Adrenal gland (tissue), 12 donors: ENCODE data around the gene PRKCA. TPM values are rescaled to one million over a fixed set of nuclear protein-coding genes. Genes with fewer than 3 reads are reported as not detected.

Source experiments
- DNase-seq, 7 donors: peaks; one replicate each; pipeline ENCODE4 v3.0.0-alpha.2; 2019 to 2020
- H3K27ac ChIP-seq, 5 donors: fragments of 200-600 bp; sonication (generic) in 4 of 5; 1 replicate in 3 of 5; 2 replicates in 2 of 5; pipeline versions ENCODE4 v1.5.1 to v1.8.0; 2016 to 2020; ENCODE audit warnings: mild to moderate bottlenecking in 1 of 5
- H3K27me3 ChIP-seq: fragments of 200-600 bp; 2 replicates; pipeline ENCODE4 v1.8.0; 2021
- H3K36me3 ChIP-seq, 2 donors: fragments of 200-600 bp; replicated peaks in 1 of 2; 1 replicate in 1 of 2; 2 replicates in 1 of 2; pipeline versions ENCODE4 v1.5.1 to v1.8.0; 2018 to 2022
- H3K4me1 ChIP-seq, 2 donors: fragments of 200-600 bp; replicated peaks in 1 of 2; 1 replicate in 1 of 2; 2 replicates in 1 of 2; pipeline versions ENCODE4 v1.5.1 to v1.8.0; 2018 to 2021
- H3K4me3 ChIP-seq, 4 donors: fragments of 200-600 bp; sonication (generic) in 3 of 4; one replicate each; pipeline ENCODE4 v1.5.1; 2016 to 2018
- H3K9me3 ChIP-seq, 3 donors: fragments of 200-600 bp; sonication (generic) in 1 of 3; replicated peaks in 1 of 3; 1 replicate in 2 of 3; 2 replicates in 1 of 3; pipeline versions ENCODE4 v1.5.1 to v1.8.0; 2016 to 2021
- POLR2A ChIP-seq, 2 donors: fragments of 450-650 bp; IDR thresholded peaks; one replicate each; pipeline ENCODE4 v1.6.1; 2017; ENCODE audit warnings: antibody characterized with exemption in 2 of 2, mild to moderate bottlenecking in 2 of 2, moderate library complexity in 1 of 2
- WGBS, 4 donors: extraction: QIAGEN DNeasy Blood & Tissue Kit in 2 of 4; methylation state at CpG; one replicate each; pipeline versions ENCODE4 v1.1.5 to v1.1.7; 2013 to 2017; 5-methylcytosine and 5-hydroxymethylcytosine counted together
- intact Hi-C, 2 donors: fragments of 100-400 bp; cut with DNase I; formaldehyde crosslinking; loops; one replicate each; pipeline versions ENCODE4 v1.14.1 to v1.15.0; 2022 to 2023
- polyA plus RNA-seq, 3 donors: library from polyadenylated mRNA; stranded (reverse); fragments of 200-250 nt in 2 of 3; fragments of 350-450 nt in 1 of 3; fragmentation: Illumina TruSeq in 1 of 3; extraction: RNeasy Lipid Tissue Mini Kit (QIAGEN cat#74804) in 1 of 3; gene quantifications; one replicate each; pipeline ENCODE4 v1.2.3, GENCODE V29; 2013 to 2014
- total RNA-seq, 9 donors: library from RNA; depleted of rRNA in 4 of 9; stranded (reverse); fragments of >200 nt in 4 of 9; fragments of 120-200 nt in 1 of 9; fragmentation: NEBNext Ultra II Directional in 1 of 9; extraction: Animal tissue kit (Norgen Biotek cat#: 25700) in 1 of 9; gene quantifications; one replicate each; pipeline versions ENCODE4 v1.1.0 to v1.2.4, GENCODE V29; 2013 to 2023
- TF ChIP-seq, protein P1 (sequence below), 6 experiments: fragments of 450-650 bp in 4 of 6; fragments of 200-600 bp in 2 of 6; sonication (generic) in 1 of 6; IDR thresholded peaks; 1 replicate in 5 of 6; 2 replicates in 1 of 6; pipeline versions ENCODE4 v1.5.1 to v1.8.0; 2016 to 2021; ENCODE audit warnings: antibody characterized with exemption in 6 of 6, mild to moderate bottlenecking in 2 of 6, moderate library complexity in 1 of 6
- donor health status: healthy with polysubstance abuse.
- donor health status: Bipolar disorder and iron deficiency.
- donor health status: DM: yes; HTN: yes; CAD: no.
- donor health status: DM: no; HTN: no; CAD: no.
- donor health status: DM: no; HTN: no; CAD: no.
- donor health status: DM: yes; HTN: yes; CAD: no.

The PRKCA gene
- total and polyA plus RNA-seq, 12 donors = 15.1 to 202 (median 84.1) TPM

DNA sequence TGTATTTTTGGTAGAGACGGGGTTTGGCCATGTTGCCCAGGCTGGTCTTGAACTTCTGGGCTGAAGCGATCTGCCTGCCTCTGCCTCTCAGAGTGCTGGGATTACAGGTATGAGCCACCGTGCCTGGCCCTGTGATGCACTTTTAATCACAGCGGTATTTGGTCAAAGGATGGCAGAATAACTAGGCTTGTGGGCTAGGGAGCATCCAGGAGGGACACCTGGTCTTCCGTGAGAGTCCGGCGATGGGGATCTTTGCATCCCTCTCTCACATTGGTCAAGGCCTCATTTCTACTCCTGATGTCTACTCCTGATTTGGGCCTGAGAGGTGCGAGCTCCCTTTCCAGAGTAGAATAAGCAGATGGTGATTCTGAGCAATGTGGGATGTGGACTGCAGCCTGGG is 274.6 kb downstream of the PRKCA start:
- TF ChIP-seq POLR2A (IDR thresholded peaks at IDR 0.05) = no peak
- TF ChIP-seq, protein P1, sequence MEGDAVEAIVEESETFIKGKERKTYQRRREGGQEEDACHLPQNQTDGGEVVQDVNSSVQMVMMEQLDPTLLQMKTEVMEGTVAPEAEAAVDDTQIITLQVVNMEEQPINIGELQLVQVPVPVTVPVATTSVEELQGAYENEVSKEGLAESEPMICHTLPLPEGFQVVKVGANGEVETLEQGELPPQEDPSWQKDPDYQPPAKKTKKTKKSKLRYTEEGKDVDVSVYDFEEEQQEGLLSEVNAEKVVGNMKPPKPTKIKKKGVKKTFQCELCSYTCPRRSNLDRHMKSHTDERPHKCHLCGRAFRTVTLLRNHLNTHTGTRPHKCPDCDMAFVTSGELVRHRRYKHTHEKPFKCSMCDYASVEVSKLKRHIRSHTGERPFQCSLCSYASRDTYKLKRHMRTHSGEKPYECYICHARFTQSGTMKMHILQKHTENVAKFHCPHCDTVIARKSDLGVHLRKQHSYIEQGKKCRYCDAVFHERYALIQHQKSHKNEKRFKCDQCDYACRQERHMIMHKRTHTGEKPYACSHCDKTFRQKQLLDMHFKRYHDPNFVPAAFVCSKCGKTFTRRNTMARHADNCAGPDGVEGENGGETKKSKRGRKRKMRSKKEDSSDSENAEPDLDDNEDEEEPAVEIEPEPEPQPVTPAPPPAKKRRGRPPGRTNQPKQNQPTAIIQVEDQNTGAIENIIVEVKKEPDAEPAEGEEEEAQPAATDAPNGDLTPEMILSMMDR (IDR thresholded peaks at IDR 0.05) = no peak
- intact Hi-C loops = no loop called here
- Histone ChIP-seq H3K36me3 (no peaks in the 10 kb centered on the region), H3K4me3 (no peak overlapping the region), H3K27ac (no peak overlapping the region), H3K9me3 (no peaks in the 10 kb centered on the region), H3K4me1 (peaks cover 0 to 26% of the 10 kb centered on the region in 2 donors), H3K27me3 (no peaks in the 10 kb centered on the region)
- DNase-seq = no peak
- WGBS, 4 donors = 86 to 99% (median 96%) methylated on average over 7 to 8 of the region's 8 CpGs

DNA sequence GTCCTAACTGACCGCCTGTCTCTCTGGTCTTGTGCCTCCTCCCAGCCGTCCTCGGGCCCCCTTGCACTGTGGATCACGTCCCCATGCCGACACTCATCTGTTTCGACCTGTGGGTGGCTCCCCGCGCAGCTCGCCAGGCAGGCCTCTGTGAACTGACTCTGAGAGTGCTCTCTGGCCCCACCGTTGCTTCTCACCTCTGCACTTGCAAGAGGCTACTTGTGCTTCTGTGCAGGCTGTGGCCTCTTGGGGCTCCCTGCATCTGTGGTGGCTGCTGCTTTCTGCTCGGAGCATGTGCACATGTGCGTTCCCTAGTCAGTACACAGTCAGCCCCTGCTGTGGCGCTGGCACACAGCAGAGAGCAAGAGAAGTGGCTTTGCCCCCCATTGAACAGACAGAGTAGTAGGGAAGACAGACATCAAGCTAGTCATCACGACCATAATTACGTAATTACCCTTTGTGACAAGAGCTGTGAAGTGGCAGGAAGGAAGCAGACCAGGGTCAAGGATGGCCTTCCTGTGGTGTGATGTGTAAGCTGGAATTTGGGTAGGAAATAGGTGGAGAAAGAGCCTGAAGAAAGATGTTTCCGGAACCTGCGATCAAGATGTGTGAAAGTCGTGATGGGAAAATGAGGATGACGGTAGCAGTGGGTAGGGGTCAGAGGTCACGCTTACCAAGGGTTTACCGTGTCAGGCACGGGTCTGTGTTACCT is 276.5 kb downstream of the PRKCA start:
- no peaks in the 10 kb centered on the region for H3K9me3 ChIP-seq
- no peaks in the 10 kb centered on the region for H3K27me3 ChIP-seq
- intact Hi-C loops = no loop called here
- no peak overlapping the region for H3K4me3 ChIP-seq
- no peaks in the 10 kb centered on the region for H3K36me3 ChIP-seq
- peaks cover 0 to 26% of the 10 kb centered on the region in 2 donors for H3K4me1 ChIP-seq
- TF ChIP-seq, protein P1 (IDR thresholded peaks at IDR 0.05) = no peak
- no peak for TF ChIP-seq POLR2A (IDR thresholded peaks at IDR 0.05)
- 76 to 86% (median 81%) methylated on average over 21 to 22 of the region's 22 CpGs for WGBS, 4 donors
- peak in 1 of 7 donors; percentile 52 for DNase-seq
- peak overlapping the region in 2 of 5 donors; percentile 50 to 83 for H3K27ac ChIP-seq

DNA sequence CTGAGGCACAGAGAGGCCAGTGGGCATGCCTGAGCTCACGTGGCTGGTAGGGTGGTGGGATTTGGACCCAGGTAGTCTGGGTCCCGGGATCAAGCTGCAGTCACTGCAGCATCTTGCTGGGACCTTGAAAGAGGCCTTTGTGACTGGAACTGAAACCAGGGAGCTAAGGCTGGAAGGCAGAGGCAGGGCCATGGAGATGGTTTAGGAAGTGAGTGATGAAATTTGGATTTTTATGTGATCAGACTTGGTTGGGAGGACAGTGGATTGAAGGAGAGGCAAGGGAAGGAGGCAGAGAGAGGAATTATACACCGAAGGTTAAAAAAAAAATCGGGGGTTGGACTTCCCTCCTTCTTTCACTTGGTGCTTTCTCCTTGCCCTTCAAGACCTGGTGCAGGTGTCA is 277.1 kb downstream of the PRKCA start:
- H3K36me3 ChIP-seq = no peaks in the 10 kb centered on the region
- H3K4me3 ChIP-seq = no peak overlapping the region
- no peaks in the 10 kb centered on the region for H3K27me3 ChIP-seq
- 71 to 89% (median 77%) methylated on average over 3 to 4 of the region's 4 CpGs for WGBS, 4 donors
- H3K27ac ChIP-seq = peak overlapping the region in 3 of 5 donors; percentile 21 to 83 (median 50)
- peaks cover 0 to 26% of the 10 kb centered on the region in 2 donors for H3K4me1 ChIP-seq
- no peaks in the 10 kb centered on the region for H3K9me3 ChIP-seq
- TF ChIP-seq, protein P1 (IDR thresholded peaks at IDR 0.05) = no peak
- no peak for TF ChIP-seq POLR2A (IDR thresholded peaks at IDR 0.05)
- intact Hi-C loops = no loop called here
- no peak for DNase-seq

DNA sequence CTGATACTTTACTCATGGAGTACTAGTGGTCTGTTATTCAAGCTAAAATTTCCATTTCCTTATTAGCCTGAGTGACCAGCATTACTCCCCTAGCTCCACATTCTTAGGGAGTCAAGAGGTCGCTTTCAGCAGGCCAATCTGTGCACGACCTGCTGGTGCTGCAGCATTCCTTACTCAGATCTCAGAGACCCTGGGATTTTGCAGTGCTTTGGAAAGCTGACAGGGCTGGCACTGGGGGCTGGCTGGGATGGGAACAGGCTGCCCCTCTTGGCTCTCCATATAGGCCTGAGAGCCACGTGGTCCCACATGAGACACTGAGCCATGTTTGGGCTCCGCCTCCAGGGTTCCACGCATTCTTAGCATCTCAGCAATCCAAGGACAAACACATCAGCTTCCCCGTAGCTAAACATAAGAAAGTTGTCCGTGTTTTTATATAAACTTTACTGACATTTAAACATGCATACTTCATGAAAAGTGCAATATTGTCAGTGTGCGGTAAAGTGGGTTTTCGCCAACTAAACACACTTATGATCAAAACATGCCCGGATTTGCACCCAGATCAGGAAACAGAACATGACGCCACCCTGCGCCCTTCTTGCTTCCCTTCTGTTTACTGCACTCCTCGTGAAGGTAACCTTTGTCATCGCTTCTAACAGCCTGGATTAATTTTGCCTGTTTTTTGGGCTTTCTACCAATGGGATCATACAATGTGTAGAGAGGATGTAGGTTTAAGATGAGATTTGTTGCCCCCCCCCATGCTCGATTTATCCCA is 278.0 kb downstream of the PRKCA start:
- TF ChIP-seq POLR2A (IDR thresholded peaks at IDR 0.05) = no peak
- TF ChIP-seq, protein P1 (IDR thresholded peaks at IDR 0.05) = no peak
- no peak overlapping the region for H3K4me3 ChIP-seq
- DNase-seq = peak; percentile 33 to 81 (median 59)
- 49 to 57% (median 50%) methylated on average over 14 to 15 of the region's 15 CpGs for WGBS, 4 donors
- peak overlapping the region in 3 of 5 donors; percentile 21 to 83 (median 50) for H3K27ac ChIP-seq
- H3K27me3 ChIP-seq = no peaks in the 10 kb centered on the region
- intact Hi-C loops = no loop called here
- H3K9me3 ChIP-seq = no peaks in the 10 kb centered on the region
- H3K4me1 ChIP-seq = peaks cover 0 to 26% of the 10 kb centered on the region in 2 donors
- H3K36me3 ChIP-seq = no peaks in the 10 kb centered on the region
